Measurements from ENCODE around the gene GDE1.

GRCh38 chr16:19518388-19518787 is 3.5 kb downstream of the GDE1 start:
- no peak for TF ChIP-seq CTCF (conservative IDR thresholded peaks at IDR 0.05 in 1 of 2, IDR thresholded peaks at IDR 0.05 in 1 of 2; ENCODE audit: extremely low read depth in 1 of 2, insufficient read depth in 1 of 2, low read depth in 1 of 2, low read length in 2 of 2)
- no peak for TF ChIP-seq EZH2 (IDR thresholded peaks at IDR 0.05; ENCODE audit: borderline replicate concordance, low read length)
